HCT116 (cell line): ENCODE measurements around the gene GFER. TPM values are rescaled to one million over a fixed set of nuclear protein-coding genes. Genes with fewer than 3 reads are reported as not detected.

Experiments used
- ATAC-seq: fragments of 200-7000 bp; cut with Tn5 transposase; 2 replicates; pipeline ENCODE4 v1.9.1; 2020; ENCODE audit warnings: mild to moderate bottlenecking, moderate library complexity
- BruUV-seq: library from RNA; stranded (reverse); fragments of 400-500 nt; replicated peaks from 2 replicates; lab custom pipeline; 2021; lab: Mats Ljungman, UMichigan
- CTCF ChIA-PET: fragments of 300-600 bp; sonication (Branson Sonifier 250); formaldehyde crosslinking; loops from one replicate; lab custom pipeline; 2021; ENCODE audit warnings: antibody characterized with exemption; lab: Charles Lee
- POLR2A ChIA-PET: fragments of 300-600, 350-600 bp; sonication (Branson Sonifier 250); formaldehyde crosslinking; loops from one replicate; lab custom pipeline; 2021; ENCODE audit warnings: antibody characterized with exemption; lab: Charles Lee
- RAD21 ChIA-PET, 2 experiments: fragments of 300-600 bp; sonication (Branson Sonifier 250); formaldehyde crosslinking; loops; one replicate each; lab custom pipeline; 2023; ENCODE audit warnings: low total read pairs in 2 of 2; ENCODE audit not compliant: uncharacterized antibody in 2 of 2, unreplicated experiment in 2 of 2, low non-redundant PET in 1 of 2; lab: Charles Lee
- DNase-seq: peaks from one replicate; pipeline ENCODE4 v3.0.0-alpha.2; 2010; ENCODE audit warnings: low read depth, low spot score
- H2AFZ ChIP-seq: fragments of 200-600 bp; shearing (Covaris generic), sonication (generic); 2 replicates; pipeline ENCODE4 v1.6.1; 2017; ENCODE audit warnings: low read depth, mixed run types, mixed read lengths, antibody characterized with exemption, low read length; ENCODE audit not compliant: poor library complexity, severe bottlenecking
- H3K27ac ChIP-seq: 2 replicates; pipeline ENCODE4 v1.5.1; 2012; ENCODE audit warnings: low read depth, low read length
- H3K27me3 ChIP-seq: fragments of 200-600 bp; sonication (generic); 2 replicates; pipeline ENCODE4 v1.6.1; 2016; ENCODE audit warnings: mixed run types, low read length, mixed read lengths; ENCODE audit not compliant: insufficient read depth
- H3K36me3 ChIP-seq, 2 experiments: fragments of 200-500 bp in 1 of 2; fragments of 200-600 bp in 1 of 2; sonication (Bioruptor generic) in 1 of 2; sonication (generic) in 1 of 2; 2 replicates each; pipeline versions ENCODE4 v1.5.1 to v1.6.1; 2014 to 2016; ENCODE audit warnings: low read length in 2 of 2, inconsistent platforms in 1 of 2, mixed read lengths in 1 of 2, mixed run types in 1 of 2; ENCODE audit not compliant: insufficient read depth in 2 of 2, control insufficient read depth in 1 of 2
- H3K4me1 ChIP-seq, 2 experiments: fragments of 200-600 bp in 1 of 2; sonication (generic) in 1 of 2; 2 replicates each; pipeline versions ENCODE4 v1.5.1 to v1.6.1; 2012 to 2017; ENCODE audit warnings: low read length in 2 of 2, inconsistent platforms in 1 of 2, mild to moderate bottlenecking in 1 of 2, mixed read lengths in 1 of 2, mixed run types in 1 of 2, moderate library complexity in 1 of 2; ENCODE audit not compliant: insufficient read depth in 2 of 2, control insufficient read depth in 1 of 2
- H3K4me2 ChIP-seq: fragments of 200-600 bp; sonication (generic); 2 replicates; pipeline ENCODE4 v1.6.1; 2017; ENCODE audit warnings: mixed run types, low read length, mixed read lengths
- H3K4me3 ChIP-seq, 2 experiments: fragments of 200-600 bp in 1 of 2; sonication (generic) in 1 of 2; replicated peaks in 1 of 2; 2 replicates each; pipeline ENCODE4 v1.5.1; 2011 to 2016; ENCODE audit warnings: low read length in 2 of 2, control low read depth in 1 of 2, low read depth in 1 of 2, mild to moderate bottlenecking in 1 of 2, mixed read lengths in 1 of 2, mixed run types in 1 of 2
- H3K79me2 ChIP-seq: fragments of 200-600 bp; sonication (generic); 2 replicates; pipeline ENCODE4 v1.6.1; 2017; ENCODE audit warnings: mild to moderate bottlenecking, mixed run types, low read length, moderate library complexity, mixed read lengths; ENCODE audit not compliant: insufficient read depth
- H3K9ac ChIP-seq: fragments of 200-600 bp; sonication (generic); 2 replicates; pipeline ENCODE4 v1.6.1; 2016; ENCODE audit warnings: low read length, mixed read lengths
- H3K9me2 ChIP-seq: fragments of 200-600 bp; sonication (generic), shearing (Covaris generic); 2 replicates; pipeline ENCODE4 v1.6.1; 2017; ENCODE audit warnings: mixed run types, mild to moderate bottlenecking, moderate library complexity; ENCODE audit not compliant: insufficient read depth
- H3K9me3 ChIP-seq, 2 experiments: fragments of 200-500 bp in 1 of 2; fragments of 200-600 bp in 1 of 2; sonication (Bioruptor generic) in 1 of 2; sonication (generic) in 1 of 2; 2 replicates each; pipeline ENCODE4 v1.6.1; 2014 to 2017; ENCODE audit warnings: low read length in 2 of 2, mixed read lengths in 2 of 2, inconsistent platforms in 1 of 2, low read depth in 1 of 2, mild to moderate bottlenecking in 1 of 2, mixed run types in 1 of 2, moderate library complexity in 1 of 2; ENCODE audit not compliant: control insufficient read depth in 1 of 2, insufficient read depth in 1 of 2
- H4K20me1 ChIP-seq: fragments of 200-600 bp; sonication (generic), shearing (Covaris generic); 2 replicates; pipeline ENCODE4 v1.6.1; 2017; ENCODE audit warnings: mixed run types, mild to moderate bottlenecking, moderate library complexity; ENCODE audit not compliant: insufficient read depth
- ATF3 ChIP-seq: IDR thresholded peaks from 2 replicates; pipeline ENCODE4 v1.6.1; 2012
- CBX3 ChIP-seq: IDR thresholded peaks from 2 replicates; pipeline ENCODE4 v1.6.1; 2012; ENCODE audit warnings: low read depth
- CTCF ChIP-seq, 3 experiments: fragments of 200-600 bp in 1 of 3; sonication (generic) in 1 of 3; IDR thresholded peaks in 2 of 3; conservative IDR thresholded peaks in 1 of 3; 2 replicates each; pipeline ENCODE4 v1.5.1; 2012 to 2017; ENCODE audit warnings: low read depth in 2 of 3, low read length in 2 of 3, antibody characterized with exemption in 1 of 3, borderline replicate concordance in 1 of 3, control low read depth in 1 of 3, mild to moderate bottlenecking in 1 of 3, mixed read lengths in 1 of 3, mixed run types in 1 of 3, moderate library complexity in 1 of 3; ENCODE audit not compliant: insufficient read depth in 1 of 3
- EGR1 ChIP-seq: IDR thresholded peaks from 2 replicates; pipeline ENCODE4 v1.6.1; 2012; ENCODE audit warnings: low read depth
- EZH2phosphoT487 ChIP-seq: fragments of 200-600 bp; IDR thresholded peaks from 2 replicates; pipeline ENCODE4 v1.6.1; 2018; ENCODE audit warnings: antibody characterized with exemption, borderline replicate concordance
- JUND ChIP-seq: IDR thresholded peaks from 2 replicates; pipeline ENCODE4 v1.6.1; 2012
- MAX ChIP-seq: IDR thresholded peaks from 2 replicates; pipeline ENCODE4 v1.6.1; 2012
- POLR2A ChIP-seq: IDR thresholded peaks from 2 replicates; pipeline ENCODE4 v1.7.0; 2011; ENCODE audit warnings: borderline replicate concordance; ENCODE audit not compliant: insufficient read depth, insufficient read length; ENCODE audit errors: extremely low read depth
- POLR2AphosphoS5 ChIP-seq: IDR thresholded peaks from 2 replicates; pipeline ENCODE4 v1.6.1; 2011; ENCODE audit warnings: mild to moderate bottlenecking, low read depth, low read length, moderate library complexity
- RAD21 ChIP-seq: IDR thresholded peaks from 2 replicates; pipeline ENCODE4 v1.6.1; 2012; ENCODE audit warnings: low read depth, mild to moderate bottlenecking
- REST ChIP-seq: IDR thresholded peaks from 2 replicates; pipeline ENCODE4 v1.6.1; 2012; ENCODE audit warnings: low read depth
- SIN3A ChIP-seq: IDR thresholded peaks from 2 replicates; pipeline ENCODE4 v1.6.1; 2012; ENCODE audit warnings: low read depth
- SP1 ChIP-seq: IDR thresholded peaks from 2 replicates; pipeline ENCODE4 v1.6.1; 2012; ENCODE audit warnings: low read depth
- SRF ChIP-seq: IDR thresholded peaks from 2 replicates; pipeline ENCODE4 v1.6.1; 2012; ENCODE audit warnings: low read depth
- TCF7L2 ChIP-seq: IDR thresholded peaks from 2 replicates; pipeline ENCODE4 v1.7.0; 2011; ENCODE audit warnings: borderline replicate concordance, inconsistent platforms; ENCODE audit not compliant: insufficient read depth, insufficient read length; ENCODE audit errors: extremely low read depth
- YY1 ChIP-seq: IDR thresholded peaks from 2 replicates; pipeline ENCODE4 v1.6.1; 2011; ENCODE audit warnings: low read length, low read depth, moderate library complexity, mild to moderate bottlenecking; ENCODE audit not compliant: insufficient replicate concordance; ENCODE audit errors: extremely low read depth
- ZFX ChIP-seq: fragments of 450-650 bp; IDR thresholded peaks from 2 replicates; pipeline ENCODE4 v1.6.1; 2017
- intact Hi-C: fragments of 100-400 bp; cut with micrococcal nuclease; formaldehyde crosslinking; loops from 2 replicates; pipeline ENCODE4 v1.10.0; 2022
- total RNA-seq: library from RNA; stranded (reverse); gene quantifications from one replicate; pipeline ENCODE4 v1.2.1, GENCODE V29; 2021; ENCODE audit not compliant: unreplicated experiment

GFER gene
- total RNA-seq, 1 experiment from 2014 or later: 47.3 TPM

- Histone ChIP-seq H3K36me3 (no peaks in the 10 kb centered on the region), H3K27me3 (no peaks in the 10 kb centered on the region), H3K4me2 (peak overlapping the region; percentile 64), H3K27ac (peak overlapping the region; percentile 55), H3K4me3 (no peak overlapping the region; a peak in 1 of 4 replicates), H4K20me1 (no peaks in the 10 kb centered on the region), H3K79me2 (peaks cover 8% of the 10 kb centered on the region; the same call in 1 of the 2 replicates), H3K9ac (peak overlapping the region; percentile 53), H3K9me3 (no peaks in the 10 kb centered on the region), H3K4me1 (peaks cover 21 to 39% of the 10 kb centered on the region in 2 experiments), H2AFZ (no peak overlapping the region), H3K9me2 (no peaks in the 10 kb centered on the region)
- TF ChIP-seq MAX (no peak), CBX3 (no peak), ATF3 (no peak), SP1 (no peak), POLR2A (no peak), REST (no peak), RAD21 (no peak), ZFX (no peak), TCF7L2 (no peak), YY1 (no peak), EZH2phosphoT487 (no peak), CTCF (IDR thresholded peaks at IDR 0.05 in 2 of 3, conservative IDR thresholded peaks at IDR 0.05 in 1 of 3; ENCODE audit: borderline replicate concordance in 1 of 3, insufficient read depth in 1 of 3, low read depth in 2 of 3, low read length in 2 of 3) (no peak), SIN3A (no peak), EGR1 (no peak), SRF (no peak), POLR2AphosphoS5 (no peak), JUND (no peak)
- no peak for DNase-seq
- ATAC-seq: no peak
- RAD21 ChIA-PET: no interaction called here
- BruUV-seq: TSS peak; percentile 59
- CTCF ChIA-PET: interaction anchor here (0.6 to 1.6 kb wide), 5 partner anchors 12 to 124 kb away, joined by 3 to 12 read pairs (median 3); no protein-coding TSS in a partner anchor
- POLR2A ChIA-PET: interaction anchor here (0.7 kb wide), 1 partner anchor 139 kb away, joined by 3 read pairs; the partner anchor contains the start of gene TRAF7
- intact Hi-C loops: no loop called here
Measured at GRCh38 chr16:2015947-2016208, 31.9 kb downstream of the GFER start.
